NCI-H2196 (cell line): ENCODE measurements around the gene CA9.

Source experiments
- DNase-seq: peaks from one replicate; lab custom pipeline; 2025; ENCODE audit not compliant: unreplicated experiment; lab: John Stamatoyannopoulos, UW

The CA9 gene

GRCh38 chr9:35714123-35714522 lies 40.4 kb downstream of the CA9 start:
- no peak for DNase-seq

GRCh38 chr9:35714579-35715252 lies 41.0 kb downstream of the CA9 start:
- no peak for DNase-seq

- no peak for DNase-seq
These were observed 42.5 kb downstream of the CA9 start for GRCh38 chr9:35716230-35716629.

GRCh38 chr9:35717132-35717870 lies 43.6 kb downstream of the CA9 start:
- DNase-seq = no peak

- DNase-seq = no peak
These were observed 45.2 kb downstream of the CA9 start for GRCh38 chr9:35718721-35719511.

GRCh38 chr9:35719546-35719945 lies 45.8 kb downstream of the CA9 start:
- DNase-seq = no peak

GRCh38 chr9:35723426-35723825 lies 49.7 kb downstream of the CA9 start:
- no peak for DNase-seq

GRCh38 chr9:35723908-35724307 lies 50.2 kb downstream of the CA9 start:
- DNase-seq = no peak

- DNase-seq = no peak
These were observed 51.6 kb downstream of the CA9 start for GRCh38 chr9:35725362-35725761.

- DNase-seq = peak; percentile 50
These were observed 53.2 kb downstream of the CA9 start for GRCh38 chr9:35726931-35727330.

- no peak for DNase-seq
These were observed 53.9 kb downstream of the CA9 start for GRCh38 chr9:35727676-35728040.

GRCh38 chr9:35728041-35728971 lies 54.6 kb downstream of the CA9 start:
- DNase-seq = no peak

GRCh38 chr9:35729101-35729500 lies 55.4 kb downstream of the CA9 start:
- no peak for DNase-seq

- DNase-seq = peak; percentile 26
These were observed 56.2 kb downstream of the CA9 start for GRCh38 chr9:35729700-35730485.

GRCh38 chr9:35730486-35730854 lies 56.7 kb downstream of the CA9 start:
- DNase-seq = no peak
